HG03103 (cell line): ENCODE data around the gene SIGLECL1.

Experiments used
- ATAC-seq: cut with Tn5 transposase; IDR thresholded peaks from one replicate; pipeline ENCODE4 v1.9.1; 2021; ENCODE audit warnings: low read depth; ENCODE audit not compliant: unreplicated experiment

Gene SIGLECL1

GRCh38 chr19:51295382-51296126 lies 44.7 kb downstream of the SIGLECL1 start:
- no peak for ATAC-seq

- ATAC-seq, result no peak
These were observed 45.6 kb downstream of the SIGLECL1 start for GRCh38 chr19:51296336-51297093.

- no peak for ATAC-seq
These were observed 46.5 kb downstream of the SIGLECL1 start for GRCh38 chr19:51297406-51297805.

- ATAC-seq, result no peak
These were observed 50.4 kb downstream of the SIGLECL1 start for GRCh38 chr19:51301266-51301665.

- no peak for ATAC-seq
These were observed 54.6 kb downstream of the SIGLECL1 start for GRCh38 chr19:51305479-51305878.

- ATAC-seq, result no peak
These were observed 60.7 kb downstream of the SIGLECL1 start, which contains the start of gene IGLON5 for GRCh38 chr19:51311351-51312257. TSS of gene IGLON5 (plus strand) at chr19:51311644. CDS start at chr19:51311848, 204 bp downstream.

- no peak for ATAC-seq
These were observed 65.8 kb downstream of the SIGLECL1 start for GRCh38 chr19:51316688-51317087.

GRCh38 chr19:51317376-51317775 lies 66.5 kb downstream of the SIGLECL1 start:
- no peak for ATAC-seq

- ATAC-seq, result no peak
These were observed 67.1 kb downstream of the SIGLECL1 start for GRCh38 chr19:51317968-51318367.
